Right lobe of liver (tissue), 6 donors: ENCODE results near the gene CDKL1. TPM values are rescaled to one million over a fixed set of nuclear protein-coding genes. Genes with fewer than 3 reads are reported as not detected.
A peak's percentile ranks its signal among the peaks of the same experiment; 100 is the strongest.
"Not testable (repeated sequence)": the region's sequence is repeated elsewhere in the genome, so short reads cannot be mapped to it uniquely, and the experiment has no call there.

ENCODE experiments used
- ATAC-seq, 4 donors: fragments of 200-7000 bp; cut with Tn5 transposase; one replicate each; pipeline ENCODE4 v1.9.1; 2020; ENCODE audit warnings: mild to moderate bottlenecking in 4 of 4, moderate library complexity in 4 of 4
- DNase-seq, 3 donors: peaks; one replicate each; pipeline ENCODE4 v3.0.0-alpha.2; 2020
- H3K27ac ChIP-seq, 3 donors: fragments of 200-600 bp; one replicate each; pipeline ENCODE4 v1.8.0; 2022
- H3K27me3 ChIP-seq, 2 donors: fragments of 200-600 bp; one replicate each; pipeline ENCODE4 v1.8.0; 2022
- H3K36me3 ChIP-seq, 4 donors: fragments of 200-600 bp; sonication (generic) in 1 of 4; one replicate each; pipeline versions ENCODE4 v1.5.1 to v1.8.0; 2017 to 2022; ENCODE audit warnings: control low read depth in 1 of 4
- H3K4me1 ChIP-seq, 4 donors: fragments of 200-600 bp; sonication (generic) in 1 of 4; one replicate each; pipeline versions ENCODE4 v1.5.1 to v1.8.0; 2017 to 2022; ENCODE audit warnings: control low read depth in 1 of 4
- H3K4me3 ChIP-seq, 3 donors: fragments of 200-600 bp; one replicate each; pipeline ENCODE4 v1.8.0; 2022
- H3K9me3 ChIP-seq, 4 donors: fragments of 200-600 bp; sonication (generic) in 1 of 4; one replicate each; pipeline versions ENCODE4 v1.5.1 to v1.8.0; 2017 to 2022; ENCODE audit warnings: control low read depth in 1 of 4
- CTCF ChIP-seq, 4 donors: fragments of 200-600 bp in 3 of 4; fragments of 450-650 bp in 1 of 4; IDR thresholded peaks; one replicate each; pipeline versions ENCODE4 v1.5.1 to v1.8.0; 2016 to 2022; ENCODE audit warnings: antibody characterized with exemption in 4 of 4, mild to moderate bottlenecking in 2 of 4
- POLR2A ChIP-seq: fragments of 450-650 bp; IDR thresholded peaks from one replicate; pipeline ENCODE4 v1.6.1; 2017; ENCODE audit warnings: antibody characterized with exemption, mild to moderate bottlenecking
- WGBS: methylation state at CpG from one replicate; pipeline ENCODE4 v1.1.6; 2018; ENCODE audit warnings: low coverage, low lambda C conversion rate; ENCODE audit not compliant: insufficient coverage; ENCODE audit errors: missing lambda C conversion rate; 5-methylcytosine and 5-hydroxymethylcytosine counted together
- intact Hi-C, 2 donors: fragments of 100-400 bp; cut with DNase I; formaldehyde crosslinking; loops; one replicate each; pipeline versions ENCODE4 v1.11.2 to v1.14.1; 2022
- total RNA-seq, 6 experiments: library from RNA; depleted of rRNA in 2 of 6; stranded (reverse); fragments of >200 nt in 2 of 6; fragmentation: NEBNext Ultra II Directional in 3 of 6; extraction: Animal tissue kit (Norgen Biotek cat#: 25700) in 3 of 6; gene quantifications; one replicate each; pipeline versions ENCODE4 v1.1.0 to v1.2.4, GENCODE V29; 2016 to 2023
- donor health status: DM: no; HTN: yes; CAD: no.
- donor health status: DM: no; HTN: no; CAD: no.
- donor health status: DM: no; HTN: no; CAD: no.
- donor health status: DM: no; HTN: yes; CAD: no.
- donor health status: DM: no; HTN: yes; CAD: no.

CDKL1 gene
- total RNA-seq, 6 experiments from 2014 or later, result 1.1 to 4.5 (median 2.8) TPM

GRCh38 chr14:50371546-50371945 is 25.1 kb downstream of the CDKL1 start:
- WGBS, result no CpG with 5 or more reads among the region's 4 CpGs
- Histone ChIP-seq H3K27ac (no peak overlapping the region), H3K9me3 (no peaks in the 10 kb centered on the region), H3K4me1 (peaks cover 0 to under 1% (median 0%) of the 10 kb centered on the region in 4 donors), H3K27me3 (no peaks in the 10 kb centered on the region), H3K36me3 (no peaks in the 10 kb centered on the region), H3K4me3 (no peak overlapping the region)
- DNase-seq (no peak), ATAC-seq (peak in 1 of 4 donors; percentile 13)
- intact Hi-C loops, result no loop called here
- TF ChIP-seq POLR2A, result no peak
- no peak for TF ChIP-seq CTCF (IDR thresholded peaks at IDR 0.05)

- Histone ChIP-seq H3K4me3 (no peak overlapping the region), H3K9me3 (no peaks in the 10 kb centered on the region), H3K27ac (no peak overlapping the region), H3K4me1 (peaks cover 0 to 31% (median 10%) of the 10 kb centered on the region in 4 donors), H3K27me3 (no peaks in the 10 kb centered on the region), H3K36me3 (no peaks in the 10 kb centered on the region)
- ATAC-seq (no peak), DNase-seq (no peak)
- intact Hi-C loops, result no loop called here
- 60% methylated on average over 4 of the region's 4 CpGs for WGBS
- TF ChIP-seq POLR2A (no peak), CTCF (IDR thresholded peaks at IDR 0.05) (no peak)
These were observed 30.1 kb downstream of the CDKL1 start for GRCh38 chr14:50366589-50366988.

GRCh38 chr14:50366115-50366514 is 30.6 kb downstream of the CDKL1 start:
- Histone ChIP-seq H3K9me3 (no peaks in the 10 kb centered on the region), H3K36me3 (no peaks in the 10 kb centered on the region), H3K27me3 (no peaks in the 10 kb centered on the region), H3K27ac (peak overlapping the region in 1 of 3 donors; percentile 27), H3K4me1 (peaks cover 0 to 31% (median 10%) of the 10 kb centered on the region in 4 donors), H3K4me3 (no peak overlapping the region)
- peak in 2 of 3 donors; percentile 56 to 64 for DNase-seq
- TF ChIP-seq POLR2A (no peak), CTCF (IDR thresholded peaks at IDR 0.05) (no peak)
- ATAC-seq, result peak; percentile 43 to 58 (median 47)
- intact Hi-C loops, result no loop called here
- 45% methylated on average over 3 of the region's 3 CpGs for WGBS

DNA sequence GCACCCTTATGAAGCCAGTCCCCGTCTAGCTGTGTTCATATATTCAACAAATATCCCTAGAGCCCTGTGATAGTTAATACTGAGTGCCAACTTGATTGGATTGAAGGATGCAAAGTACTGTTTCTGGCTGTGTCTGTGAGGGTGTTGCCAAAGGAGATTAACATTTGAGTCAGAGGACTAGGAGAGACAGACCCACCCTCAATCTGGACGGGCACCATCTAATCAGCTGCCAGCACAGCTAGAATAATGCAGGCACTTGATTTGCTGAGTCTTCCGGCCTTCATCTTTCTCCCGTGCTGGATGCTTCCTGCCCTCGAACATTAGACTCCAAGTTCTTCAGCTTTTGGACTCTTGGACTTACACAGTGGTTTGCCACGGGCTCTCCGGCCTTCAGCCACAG is 31.1 kb downstream of the CDKL1 start:
- H3K4me3 ChIP-seq, H3K9me3 ChIP-seq, intact Hi-C loops, H3K27me3 ChIP-seq, H3K36me3 ChIP-seq: not testable (repeated sequence)
- DNase-seq, result peak in 1 of 3 donors; percentile 28
- peak in 2 of 4 donors; percentile 18 to 23 for ATAC-seq
- Histone ChIP-seq H3K27ac (peak overlapping the region in 1 of 3 donors; percentile 27), H3K4me1 (peaks cover 0 to 31% (median 10%) of the 10 kb centered on the region in 4 donors)
- WGBS, result 70% methylated on average over 3 of the region's 7 CpGs

GRCh38 chr14:50364792-50365191 is 31.9 kb downstream of the CDKL1 start:
- peak overlapping the region in 1 of 3 donors; percentile 27 for H3K27ac ChIP-seq
- H3K9me3 ChIP-seq, result no peaks in the 10 kb centered on the region
- TF ChIP-seq POLR2A (no peak), CTCF (IDR thresholded peaks at IDR 0.05) (no peak)
- no peaks in the 10 kb centered on the region for H3K27me3 ChIP-seq
- intact Hi-C loops, result no loop called here
- H3K36me3 ChIP-seq, result no peaks in the 10 kb centered on the region
- ATAC-seq (peak; percentile 60 to 76 (median 68)), DNase-seq (peak in 1 of 3 donors; percentile 19)
- H3K4me3 ChIP-seq, result no peak overlapping the region
- H3K4me1 ChIP-seq, result peaks cover 0 to 34% (median 10%) of the 10 kb centered on the region in 4 donors
- WGBS, result 31% methylated on average over 1 of the region's 1 CpG
